GM19455 (cell line): ENCODE measurements around the gene CDH23.
"Not testable (repeated sequence)": the region's sequence is repeated elsewhere in the genome, so short reads cannot be mapped to it uniquely, and the experiment has no call there.

Experiments used
- ATAC-seq: cut with Tn5 transposase; IDR thresholded peaks from one replicate; pipeline ENCODE4 v1.9.1; 2021; ENCODE audit not compliant: unreplicated experiment

Gene CDH23

GRCh38 chr10:71597821-71598498 is 201.2 kb downstream of the CDH23 start:
- no peak for ATAC-seq

- ATAC-seq: no peak
Measured at GRCh38 chr10:71598621-71599055, 201.9 kb downstream of the CDH23 start.

GRCh38 chr10:71599518-71599917 is 202.8 kb downstream of the CDH23 start:
- no peak for ATAC-seq

GRCh38 chr10:71600242-71600641 is 203.5 kb downstream of the CDH23 start:
- not testable (repeated sequence) for ATAC-seq

GRCh38 chr10:71600849-71601248 is 204.1 kb downstream of the CDH23 start:
- ATAC-seq: no peak

- ATAC-seq: no peak
Measured at GRCh38 chr10:71601273-71601672, 204.6 kb downstream of the CDH23 start.

- ATAC-seq: no peak
Measured at GRCh38 chr10:71603150-71603549, 206.4 kb downstream of the CDH23 start.

GRCh38 chr10:71603754-71604153 is 207.0 kb downstream of the CDH23 start:
- no peak for ATAC-seq

GRCh38 chr10:71604324-71605018 is 207.8 kb downstream of the CDH23 start:
- no peak for ATAC-seq

- ATAC-seq: no peak
Measured at GRCh38 chr10:71605263-71605962, 208.7 kb downstream of the CDH23 start.

GRCh38 chr10:71606257-71607081 is 209.7 kb downstream of the CDH23 start:
- ATAC-seq: no peak

GRCh38 chr10:71607082-71607443 is 210.3 kb downstream of the CDH23 start:
- no peak for ATAC-seq

- no peak for ATAC-seq
Measured at GRCh38 chr10:71608819-71609768, 212.4 kb downstream of the CDH23 start.

- no peak for ATAC-seq
Measured at GRCh38 chr10:71610651-71611050, 213.9 kb downstream of the CDH23 start.

- no peak for ATAC-seq
Measured at GRCh38 chr10:71611131-71611530, 214.4 kb downstream of the CDH23 start.

GRCh38 chr10:71611709-71612422 is 215.1 kb downstream of the CDH23 start:
- ATAC-seq: no peak

- ATAC-seq: no peak
Measured at GRCh38 chr10:71613261-71613777, 216.6 kb downstream of the CDH23 start.

GRCh38 chr10:71613877-71614276 is 217.2 kb downstream of the CDH23 start:
- ATAC-seq: no peak

GRCh38 chr10:71614946-71615345 is 218.2 kb downstream of the CDH23 start:
- no peak for ATAC-seq
